GM21737 (cell line): ENCODE data around the gene IQSEC3.
A peak's percentile ranks its signal among the peaks of the same experiment; 100 is the strongest.
"Not testable (repeated sequence)": the region's sequence is repeated elsewhere in the genome, so short reads cannot be mapped to it uniquely, and the experiment has no call there.

Source experiments
- ATAC-seq: cut with Tn5 transposase; IDR thresholded peaks from one replicate; pipeline ENCODE4 v1.9.1; 2021; ENCODE audit warnings: mild to moderate bottlenecking, moderate library complexity; ENCODE audit not compliant: unreplicated experiment

Gene IQSEC3

DNA sequence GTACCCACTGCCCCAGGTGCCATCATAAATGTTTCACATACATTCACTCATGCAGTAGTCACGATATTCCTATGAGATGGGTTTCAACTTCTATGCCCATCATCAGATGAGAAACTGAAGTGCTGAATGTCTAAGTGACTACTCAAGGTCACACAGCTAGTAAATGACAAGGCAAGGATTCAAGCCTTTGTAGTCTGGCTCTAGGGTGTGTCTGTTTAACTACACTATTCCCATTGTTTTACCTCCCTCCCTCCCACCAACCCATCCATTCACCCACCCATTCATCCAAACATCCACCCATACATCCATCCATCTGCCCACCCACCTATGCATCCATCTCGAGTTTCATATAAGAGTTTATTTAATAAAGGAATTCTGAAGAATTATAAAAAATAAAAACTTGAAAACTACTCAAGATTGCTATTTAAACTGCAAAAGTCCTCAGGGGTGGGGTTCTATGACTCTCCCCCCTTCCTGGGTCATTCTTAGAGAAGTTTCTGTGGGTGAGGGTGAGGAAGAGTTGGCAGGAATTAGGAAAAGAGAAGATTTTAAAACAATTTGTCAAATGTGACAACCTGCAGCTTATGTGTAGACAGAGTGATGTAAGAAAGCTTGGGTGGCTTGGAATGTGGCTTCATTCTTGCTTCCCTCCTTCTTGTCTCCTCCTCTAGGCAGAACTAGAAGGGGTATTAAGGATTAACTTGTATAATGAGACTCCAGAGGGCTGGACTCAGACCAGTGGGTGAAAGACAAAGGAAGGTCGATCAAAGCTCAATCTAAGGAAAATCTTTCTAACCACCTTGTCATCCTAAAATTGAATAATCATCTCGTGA, 13.4 kb upstream of the IQSEC3 start:
- ATAC-seq = not testable (repeated sequence)

DNA sequence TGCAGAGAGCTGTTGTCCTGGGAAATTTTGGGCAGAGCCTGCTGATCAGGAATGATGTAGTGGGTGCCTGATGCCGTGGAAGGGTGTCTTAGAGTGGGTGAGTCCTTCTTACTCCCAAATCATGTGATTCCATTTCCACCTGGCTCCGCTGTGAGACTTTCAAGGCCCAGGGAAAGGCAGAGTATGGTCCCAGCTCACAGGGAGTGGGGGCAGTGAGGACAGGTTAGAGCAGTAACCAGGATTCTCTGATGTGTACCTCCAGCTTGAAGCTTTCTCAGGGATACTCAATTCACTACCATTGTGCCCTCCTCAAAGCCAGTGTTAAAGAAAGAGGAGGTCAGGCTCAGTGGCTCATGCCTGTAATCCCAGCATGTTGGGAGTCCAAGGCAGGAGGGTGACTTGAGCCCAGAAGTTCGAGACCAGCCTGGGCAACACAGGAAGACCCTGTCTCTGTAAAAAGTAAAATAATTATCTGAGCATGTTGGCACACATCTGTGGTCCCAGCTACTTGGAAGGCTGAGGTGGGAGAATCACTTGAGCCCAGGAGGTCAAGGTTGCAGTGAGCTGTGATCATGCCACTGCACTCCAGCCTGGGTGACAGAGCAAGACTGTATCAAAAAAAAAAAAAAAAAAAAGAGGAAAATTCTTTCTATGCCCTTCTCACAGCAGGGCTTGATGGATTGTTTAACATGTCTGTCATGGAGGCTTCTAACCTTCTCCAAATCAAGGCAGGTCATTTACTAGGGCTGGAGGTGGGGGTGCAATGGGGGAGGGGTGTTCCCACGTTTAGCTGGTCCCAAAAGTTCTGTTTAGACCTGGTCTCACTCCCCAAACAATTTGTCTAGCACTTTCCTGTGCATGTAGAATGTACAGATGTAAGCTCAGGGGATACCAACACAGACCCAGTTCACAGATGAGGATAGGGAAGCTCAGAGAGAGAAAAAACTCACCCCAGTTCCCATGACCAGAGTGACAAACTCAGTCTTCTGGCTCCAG, 12.5 kb upstream of the IQSEC3 start:
- no peak for ATAC-seq

DNA sequence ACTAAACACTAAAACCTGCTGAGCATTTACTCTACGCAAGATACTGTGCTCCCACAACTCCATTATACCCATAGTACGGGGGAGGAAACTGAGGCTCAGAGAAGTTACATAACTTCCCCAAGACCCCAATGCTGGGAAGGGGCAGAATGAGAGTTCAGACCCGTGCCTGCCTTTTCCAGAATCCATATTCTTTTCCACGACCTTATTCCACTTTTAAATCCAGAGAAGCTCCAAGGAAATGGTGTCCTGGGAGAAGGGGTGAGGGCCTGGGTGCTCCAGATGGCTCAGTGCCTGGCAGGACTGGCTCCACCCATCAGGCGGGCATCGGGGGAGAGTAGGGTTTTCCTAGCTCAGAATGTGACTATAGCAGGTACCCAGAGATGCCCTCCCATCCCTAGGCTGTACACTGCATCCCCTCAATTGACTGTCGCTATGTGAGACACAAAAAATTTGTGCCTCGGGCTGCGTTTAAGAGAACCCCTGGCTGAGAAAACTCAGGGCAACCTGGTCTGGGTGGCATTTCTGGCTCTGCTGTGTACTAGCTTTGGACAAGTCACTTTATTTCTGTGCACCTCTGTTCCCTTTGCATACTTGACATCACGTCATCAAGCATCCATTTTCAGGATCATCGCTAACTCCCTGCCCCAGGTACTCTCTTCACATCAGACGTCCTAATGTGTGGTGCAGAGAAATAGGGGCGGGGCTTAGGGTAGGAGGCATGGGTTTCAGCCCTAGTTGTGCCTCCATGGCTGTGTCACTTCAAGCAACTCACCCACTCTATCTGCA, 11.6 kb upstream of the IQSEC3 start:
- ATAC-seq = no peak

DNA sequence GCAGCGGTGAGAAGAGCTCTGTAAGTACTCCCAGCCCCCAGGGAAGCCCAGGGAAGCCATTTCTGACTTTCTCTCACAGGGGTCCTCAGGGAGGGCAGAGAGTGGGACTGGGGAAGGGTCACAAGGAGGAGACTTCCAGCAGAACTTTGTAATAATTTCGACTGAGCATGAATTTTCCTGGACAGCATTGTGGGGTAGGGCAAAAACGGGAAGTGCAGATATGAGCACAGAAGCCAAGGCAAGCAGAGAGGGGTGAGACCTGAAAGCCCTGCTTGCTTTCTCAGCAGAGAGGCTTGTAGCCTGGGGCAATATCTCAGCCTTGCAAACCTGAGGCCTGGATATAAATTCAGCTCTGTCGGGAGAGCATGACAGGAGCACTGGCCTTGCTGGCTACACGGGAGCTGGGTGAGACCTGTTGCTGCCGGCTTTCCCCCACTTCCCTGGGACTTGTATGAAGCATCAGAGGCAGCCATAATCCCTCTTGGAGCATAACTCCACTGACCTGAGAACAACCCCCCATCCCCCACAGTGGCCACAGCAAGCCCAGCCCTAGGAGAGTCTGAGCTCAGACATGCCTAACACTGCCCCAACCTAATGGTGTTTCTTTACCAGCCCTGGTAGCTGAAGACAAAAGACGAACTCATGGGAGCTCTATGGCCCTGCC, 9.8 kb upstream of the IQSEC3 start:
- no peak for ATAC-seq

DNA sequence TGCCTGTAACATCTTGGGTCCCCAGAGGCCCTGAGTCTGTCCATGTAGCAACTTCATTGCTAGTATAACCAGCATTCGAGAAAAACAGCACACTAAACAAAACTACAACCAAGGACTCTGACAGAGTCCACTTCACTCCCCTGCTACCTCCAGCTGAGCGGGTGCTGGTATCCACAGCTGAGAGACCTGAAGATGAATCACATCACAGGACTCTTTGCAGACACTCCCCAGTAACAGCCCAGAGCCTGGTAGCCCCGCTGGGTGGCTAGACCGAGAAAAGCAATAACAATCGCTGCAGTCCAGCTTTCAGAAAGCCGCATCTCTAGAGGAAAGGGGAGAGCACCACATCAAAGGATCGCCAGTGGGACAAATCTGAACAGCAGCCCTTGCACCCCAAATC, 9.0 kb upstream of the IQSEC3 start:
- ATAC-seq = no peak

DNA sequence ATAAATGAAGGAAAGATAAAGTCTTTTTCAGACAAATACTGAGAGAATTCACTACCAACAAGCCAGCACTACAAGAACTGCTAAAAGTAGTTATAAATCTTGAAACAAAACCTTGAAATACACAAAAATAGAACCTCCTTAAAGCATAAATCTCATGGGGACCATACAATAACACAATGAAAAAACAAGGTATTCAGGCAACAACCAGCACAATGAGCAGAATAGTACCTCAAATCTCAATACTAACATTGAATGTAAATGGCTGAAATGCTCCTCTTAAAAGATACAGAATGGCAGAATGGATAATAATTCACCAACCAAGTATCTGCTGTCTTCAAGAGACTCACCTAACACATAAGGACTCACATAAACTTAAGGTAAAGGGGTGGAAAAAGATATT, 7.7 kb upstream of the IQSEC3 start:
- ATAC-seq = no peak

DNA sequence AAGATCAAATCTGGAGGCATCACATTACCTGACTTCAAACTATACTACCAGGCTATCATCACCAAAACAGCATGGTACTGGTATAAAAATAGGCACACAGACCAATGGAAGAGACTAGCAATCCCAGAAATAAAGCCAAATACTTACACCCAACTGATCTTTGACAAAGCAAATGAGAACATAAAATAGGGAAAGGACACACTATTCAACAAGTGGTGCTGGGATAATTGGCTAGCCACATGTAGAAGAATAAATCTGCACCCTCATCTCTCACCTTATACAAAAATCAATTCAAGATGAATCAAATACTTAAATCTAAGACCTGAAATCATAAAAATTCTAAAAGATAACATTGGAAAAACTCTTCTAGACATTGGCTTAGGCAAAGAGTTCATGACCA, 4.7 kb upstream of the IQSEC3 start:
- ATAC-seq = not testable (repeated sequence)

DNA sequence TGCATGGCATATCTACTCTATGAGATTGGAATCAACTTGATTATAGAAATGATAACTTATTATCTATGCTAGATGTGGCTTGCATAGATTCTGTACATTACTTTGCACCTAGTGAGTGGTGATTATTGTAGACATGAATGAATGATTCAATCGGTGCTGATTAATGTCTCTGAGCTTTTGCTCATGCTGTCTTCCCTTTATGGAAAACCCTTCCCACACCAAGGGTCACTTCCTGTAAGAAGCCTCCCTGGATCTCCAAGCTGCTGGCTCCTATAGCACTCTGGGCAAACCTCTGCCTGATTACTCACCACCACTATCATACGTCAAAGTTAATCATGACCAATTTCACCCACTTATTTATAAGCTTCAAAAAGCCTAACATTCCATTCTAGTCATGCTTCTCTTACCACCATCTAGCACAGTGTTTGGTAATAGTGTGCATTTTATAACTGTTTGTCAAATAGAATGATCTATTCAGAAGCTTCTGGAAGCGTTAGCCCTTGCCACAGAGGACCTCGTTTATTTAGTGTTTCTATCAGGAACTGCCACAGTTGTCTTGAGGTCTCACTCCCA, 990 bp upstream of the IQSEC3 start:
- not testable (repeated sequence) for ATAC-seq

DNA sequence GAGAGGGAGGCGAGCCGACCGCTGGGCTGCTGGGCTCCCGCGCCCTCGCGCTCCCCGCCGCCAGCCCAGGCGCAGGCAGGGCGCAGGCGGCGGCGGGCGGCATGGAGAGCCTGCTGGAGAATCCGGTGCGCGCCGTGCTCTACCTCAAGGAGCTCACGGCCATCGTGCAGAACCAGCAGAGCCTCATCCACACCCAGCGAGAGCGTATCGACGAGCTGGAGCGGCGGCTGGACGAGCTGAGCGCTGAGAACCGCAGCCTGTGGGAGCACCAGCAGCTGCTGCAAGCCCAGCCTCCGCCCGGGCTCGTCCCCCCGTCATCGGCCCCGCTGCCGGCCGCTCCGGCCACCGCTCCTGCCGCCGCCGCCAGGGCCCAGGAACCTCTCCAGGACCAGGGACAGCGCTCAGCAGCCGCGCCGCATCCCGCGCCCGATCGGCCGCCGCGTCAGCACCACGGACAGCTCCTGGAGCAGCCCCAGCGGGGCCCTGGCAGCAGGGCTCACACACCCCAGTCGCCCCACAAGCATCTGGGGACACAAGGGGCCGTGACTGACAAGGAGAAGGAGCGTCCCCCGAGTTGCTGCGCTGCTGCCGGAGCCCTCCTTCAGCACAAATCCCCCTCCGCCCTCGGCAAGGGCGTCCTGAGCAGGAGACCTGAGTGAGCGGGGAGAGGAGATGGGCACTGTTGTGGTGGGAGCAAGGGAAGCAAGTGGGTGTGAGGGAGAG, 376 bp downstream of the IQSEC3 start:
- ATAC-seq = peak; percentile 64

DNA sequence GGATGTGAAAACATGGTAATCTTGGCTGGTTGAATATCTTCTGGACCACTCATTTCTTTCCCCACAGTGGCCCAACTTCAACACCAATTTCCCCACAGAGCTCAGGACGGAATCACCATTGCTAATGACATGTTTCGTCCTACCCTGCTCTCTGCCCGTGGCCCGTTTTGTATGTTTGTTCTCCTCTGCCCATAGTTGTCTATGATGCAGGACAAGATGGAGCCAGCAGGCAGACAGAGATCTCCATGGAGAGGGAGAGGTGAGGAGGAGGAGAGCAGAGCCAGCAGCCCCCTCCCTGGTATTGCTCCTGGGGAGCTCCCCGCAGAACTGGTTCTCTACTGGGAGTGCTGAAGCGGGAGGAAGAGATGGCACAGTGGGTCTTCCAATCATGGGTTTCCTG, 3.1 kb downstream of the IQSEC3 start:
- ATAC-seq = not testable (repeated sequence)

DNA sequence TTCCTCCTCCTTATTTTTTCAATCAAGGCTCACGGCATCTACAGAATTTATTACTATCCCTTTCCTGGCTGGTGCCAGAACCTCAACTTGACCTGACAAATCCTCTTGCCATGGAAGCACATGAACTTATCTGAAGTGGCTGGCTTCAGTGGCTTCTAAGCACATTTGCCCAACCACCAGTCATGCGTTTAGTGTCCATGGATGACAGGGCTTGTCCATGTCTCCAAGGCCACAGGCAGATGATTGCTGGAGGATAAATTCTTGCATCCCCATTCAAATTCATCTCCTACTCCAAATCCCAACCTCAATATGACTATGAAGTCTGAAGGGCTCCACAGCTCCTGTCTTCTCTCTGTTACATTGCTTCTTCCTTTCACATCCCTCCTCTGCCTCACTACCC, 4.0 kb downstream of the IQSEC3 start:
- not testable (repeated sequence) for ATAC-seq

DNA sequence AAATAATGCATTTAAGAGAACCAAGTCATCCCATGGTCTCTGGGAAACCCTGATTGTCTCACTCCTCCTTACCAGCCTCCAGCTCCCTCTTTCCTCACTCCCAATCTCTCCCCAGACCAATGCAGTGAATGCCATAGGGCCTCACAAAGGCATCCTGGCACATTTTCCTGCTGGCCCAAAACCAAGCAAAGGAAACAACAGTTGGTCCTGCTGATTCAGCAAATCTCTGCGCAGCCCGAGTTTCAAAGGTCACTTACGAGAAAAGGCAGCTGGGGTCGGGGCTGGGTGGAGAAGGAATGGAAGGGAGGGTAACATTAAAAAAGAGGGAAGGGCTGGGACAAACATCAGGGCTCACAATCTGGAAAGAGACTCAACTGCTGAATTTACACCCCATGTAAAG, 5.5 kb downstream of the IQSEC3 start:
- not testable (repeated sequence) for ATAC-seq

DNA sequence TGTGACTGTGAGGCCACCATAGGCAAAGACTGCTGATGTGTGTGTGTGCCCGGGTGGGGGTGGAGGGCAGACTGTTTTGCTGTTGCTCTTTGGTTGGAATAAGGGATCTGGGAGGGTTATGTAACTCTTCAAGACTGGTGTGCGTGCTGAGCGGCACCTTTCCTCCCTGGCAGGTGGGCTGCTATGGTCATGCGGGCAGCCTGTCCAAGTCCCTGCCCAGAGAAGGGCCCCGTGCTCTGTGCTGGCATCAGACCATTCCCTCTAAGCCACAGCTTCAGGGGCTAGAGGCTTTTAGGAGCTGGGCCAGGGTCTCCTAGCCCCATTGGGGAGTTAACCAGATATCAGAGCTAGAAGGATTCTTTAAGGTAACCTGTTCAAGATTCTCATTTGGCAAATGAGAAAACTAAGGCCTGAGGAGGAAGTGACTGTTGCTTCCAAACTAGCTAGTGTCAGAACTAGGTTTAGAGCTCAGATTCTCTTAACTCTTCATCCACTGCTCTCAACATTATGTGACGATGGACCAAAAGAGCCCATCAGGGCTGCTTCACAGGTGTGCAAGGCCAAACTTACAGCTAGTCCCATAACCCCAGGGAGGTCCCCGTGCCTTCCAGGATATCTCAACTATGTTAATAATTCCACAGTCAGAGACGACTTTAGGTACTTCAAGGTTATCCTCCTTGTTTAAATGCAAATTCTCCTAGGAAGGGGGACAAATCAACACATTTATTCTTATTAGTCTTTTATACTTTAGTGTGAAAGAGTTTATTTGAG, 8.0 kb downstream of the IQSEC3 start:
- ATAC-seq = not testable (repeated sequence)

DNA sequence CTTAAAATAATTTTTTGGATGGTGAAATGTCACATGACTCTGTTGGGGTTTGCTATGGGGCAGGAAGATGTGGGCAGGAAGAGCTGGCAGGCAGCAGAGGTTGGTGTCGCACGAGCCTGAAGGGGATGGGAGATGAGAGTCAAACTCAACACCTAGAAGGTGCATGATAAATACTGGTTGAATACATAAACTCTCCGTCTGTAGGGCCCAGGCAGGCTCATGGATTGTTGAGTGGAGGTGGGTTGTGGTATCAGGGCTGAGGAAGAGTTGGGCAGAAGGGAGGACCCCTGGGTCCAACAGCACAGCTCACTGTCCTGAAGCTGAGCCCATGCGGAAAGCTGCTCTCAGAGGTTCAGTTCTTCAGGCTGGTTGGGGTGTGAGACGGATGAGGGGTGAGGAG, 9.0 kb downstream of the IQSEC3 start:
- ATAC-seq = not testable (repeated sequence)

DNA sequence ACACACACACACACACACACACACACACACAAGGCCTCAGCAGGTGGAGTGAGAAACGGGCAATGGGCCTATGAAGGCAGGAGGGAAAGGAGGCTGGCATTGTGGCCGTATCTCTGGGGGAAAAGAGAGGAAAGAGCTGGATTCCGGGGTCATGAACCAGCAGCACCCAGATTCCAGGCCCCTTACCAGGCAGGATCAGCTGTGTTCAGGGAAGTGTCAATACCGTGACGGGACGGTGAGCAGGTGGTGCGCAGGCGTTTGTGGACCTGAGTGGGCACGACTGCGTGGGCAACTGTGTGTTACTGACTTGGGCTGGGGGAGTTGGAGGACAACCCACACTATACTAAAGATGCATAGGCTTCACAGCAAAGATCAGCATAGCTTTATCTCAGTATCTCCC, 9.5 kb downstream of the IQSEC3 start:
- ATAC-seq = not testable (repeated sequence)

DNA sequence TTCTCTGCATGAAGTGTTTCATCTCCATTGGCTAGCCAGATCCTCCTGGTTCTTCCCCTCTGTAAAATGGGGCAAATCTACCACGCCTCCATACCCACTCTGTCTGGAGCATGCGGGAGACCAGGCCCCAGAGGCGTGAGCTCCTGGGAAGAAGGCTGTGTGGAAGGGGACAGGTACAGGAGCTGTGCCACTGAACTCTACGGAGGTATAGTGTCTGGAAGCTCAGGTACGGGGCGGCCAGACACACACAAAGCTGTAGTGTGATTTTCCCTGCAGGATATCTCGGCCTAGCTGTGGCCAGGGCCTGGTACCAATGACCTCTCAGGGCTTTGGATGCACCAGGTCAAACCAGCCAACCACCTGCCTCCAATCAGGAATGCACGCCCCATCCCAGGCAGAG, 10.0 kb downstream of the IQSEC3 start:
- ATAC-seq = not testable (repeated sequence)

DNA sequence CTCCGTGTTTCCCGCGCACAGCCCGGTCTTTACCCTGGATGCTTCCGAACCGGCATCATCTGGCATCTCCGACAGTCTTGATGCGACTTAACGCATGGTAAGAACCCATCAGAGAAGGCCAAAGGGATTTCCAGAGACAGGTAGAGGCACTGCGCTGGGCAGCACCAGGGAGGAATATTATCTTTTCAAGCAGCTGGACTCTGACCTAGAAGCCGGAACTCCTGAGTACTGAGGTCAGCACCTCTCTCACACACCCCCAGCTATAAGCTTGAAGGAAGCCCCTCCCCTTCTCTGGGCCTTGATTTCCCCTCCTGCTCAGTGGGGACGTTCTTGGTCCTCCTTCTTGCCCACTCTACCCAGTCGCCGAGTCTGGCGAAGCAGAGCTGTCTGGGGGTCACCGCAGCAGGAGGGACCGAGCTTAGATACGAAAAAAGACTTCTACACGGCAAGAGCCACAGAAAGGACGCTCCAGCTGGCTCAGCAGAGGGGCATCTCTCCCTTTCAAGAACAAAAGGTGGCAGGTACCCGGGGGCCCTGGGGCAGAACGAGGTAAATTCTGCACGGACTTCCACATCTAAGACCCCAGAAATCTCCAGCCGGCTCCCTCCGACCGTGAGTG, 10.6 kb downstream of the IQSEC3 start:
- not testable (repeated sequence) for ATAC-seq

DNA sequence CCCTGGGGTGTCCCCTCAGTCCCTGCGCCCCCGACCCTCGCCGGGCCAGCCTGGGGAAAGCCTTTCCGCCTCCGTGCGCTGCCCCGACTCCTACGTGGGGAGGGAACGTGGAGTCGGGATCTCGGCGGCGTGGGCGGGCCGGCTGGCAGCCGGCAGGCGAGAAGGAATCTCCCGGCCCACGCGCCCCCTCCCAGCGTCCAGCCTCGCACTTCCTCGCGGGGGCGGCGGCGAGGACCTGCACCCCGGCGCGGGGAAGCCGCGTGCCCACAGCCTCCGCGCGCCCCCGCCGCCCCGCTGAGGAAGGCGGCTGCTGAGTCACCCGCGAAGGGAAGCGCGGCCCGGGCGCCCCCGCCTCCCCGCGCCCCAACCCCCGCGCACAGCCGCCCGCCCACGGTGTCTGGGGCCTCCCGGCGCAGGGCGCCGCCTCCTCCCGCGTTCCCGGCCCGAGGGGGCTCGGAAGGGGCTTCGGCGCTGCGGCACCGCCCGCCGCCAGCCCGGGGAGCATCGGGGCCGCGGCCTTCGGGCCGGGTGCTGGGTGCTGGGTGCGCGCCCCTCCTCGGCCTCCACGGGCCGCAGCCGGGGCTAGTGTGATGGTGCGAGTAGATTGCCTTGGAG, 11.3 kb downstream of the IQSEC3 start:
- ATAC-seq = not testable (repeated sequence)
